Right renal cortex interstitium (tissue), 3 donors: ENCODE data around the gene BCAN. TPM values are rescaled to one million over a fixed set of nuclear protein-coding genes. Genes with fewer than 3 reads are reported as not detected.

ENCODE experiments used
- polyA plus RNA-seq, 3 donors: library from polyadenylated mRNA; unstranded; fragments of 120-200 nt; gene quantifications; one replicate each; pipeline ENCODE4 v1.2.1, GENCODE V29; 2013; ENCODE audit not compliant: insufficient read length in 3 of 3

The BCAN gene
- polyA plus RNA-seq, 3 donors: 0.11 to 0.29 (median 0.28) TPM

Other genes with a start within 250 kb of the BCAN start
- gene MEF2D, start 141.3 kb upstream of the BCAN start, polyA plus RNA-seq: 10 to 100 TPM; 18.4 to 21.2 (median 19.6) TPM
- gene IQGAP3, start 69.6 kb upstream of the BCAN start, polyA plus RNA-seq: 10 to 100 TPM in 2 of 3 donors, 1 to 10 TPM in 1; 9.7 to 11.7 (median 11.3) TPM
- 1 to 10 TPM in 1 of 3 donors, under 1 TPM in 2; 0.78 to 1.2 (median 0.99) TPM for gene TTC24, start 62.4 kb upstream of the BCAN start, polyA plus RNA-seq
- gene NAXE, start 50.3 kb upstream of the BCAN start, polyA plus RNA-seq: 10 to 100 TPM; 75.4 to 80.4 (median 80.3) TPM
- gene GPATCH4, start 40.6 kb upstream of the BCAN start, polyA plus RNA-seq: 10 to 100 TPM; 35.3 to 41.2 (median 36.8) TPM
- under 1 TPM in 2 of 3 donors, not detected in 1; 0.13 to 0.32 TPM for gene HAPLN2, start 22.7 kb upstream of the BCAN start, polyA plus RNA-seq
- gene NES, start 35.3 kb downstream of the BCAN start, polyA plus RNA-seq: 100 to 1,000 TPM; 164 to 179 (median 169) TPM
- gene CRABP2, start 63.5 kb downstream of the BCAN start, polyA plus RNA-seq: 10 to 100 TPM; 78.4 to 87.5 (median 86.4) TPM
- 10 to 100 TPM; 27.4 to 31.1 (median 30.3) TPM for gene METTL25B, start 86.4 kb downstream of the BCAN start, polyA plus RNA-seq
- 10 to 100 TPM; 39.9 to 49.2 (median 44.6) TPM for gene ISG20L2, start 86.6 kb downstream of the BCAN start, polyA plus RNA-seq
- 10 to 100 TPM; 73.5 to 75.7 (median 73.7) TPM for gene MRPL24, start 99.0 kb downstream of the BCAN start, polyA plus RNA-seq
- 100 to 1,000 TPM; 267 to 278 (median 269) TPM for gene HDGF, start 109.6 kb downstream of the BCAN start, polyA plus RNA-seq
- 100 to 1,000 TPM; 106 to 121 (median 109) TPM for gene PRCC, start 125.4 kb downstream of the BCAN start, polyA plus RNA-seq
- under 1 TPM; 0.37 to 0.57 (median 0.42) TPM for gene SH2D2A, start 174.7 kb downstream of the BCAN start, polyA plus RNA-seq
- 1 to 10 TPM; 1.3 to 2.1 (median 1.7) TPM for gene INSRR, start 217.0 kb downstream of the BCAN start, polyA plus RNA-seq
- gene NTRK1, start 218.7 kb downstream of the BCAN start, polyA plus RNA-seq: 1 to 10 TPM in 2 of 3 donors, under 1 TPM in 1; 0.67 to 1.3 (median 1.1) TPM